OCI-LY1 (cell line): ENCODE measurements around the gene RHCE.
"Not testable (repeated sequence)": the region's sequence is repeated elsewhere in the genome, so short reads cannot be mapped to it uniquely, and the experiment has no call there.

Experiments used
- H2AFZ ChIP-seq: fragments of 200-600 bp; sonication (generic), shearing (Covaris generic); 2 replicates; pipeline ENCODE4 v1.6.0; 2014; ENCODE audit warnings: antibody characterized with exemption, mild to moderate bottlenecking, low read length
- H3F3A ChIP-seq: fragments of 200-600 bp; sonication (generic), shearing (Covaris generic); 2 replicates; pipeline ENCODE4 v1.6.0; 2014; ENCODE audit warnings: mild to moderate bottlenecking, antibody characterized with exemption, low read length, moderate library complexity; ENCODE audit not compliant: insufficient read depth
- H3K27ac ChIP-seq: fragments of 200-600 bp; sonication (generic); 2 replicates; pipeline ENCODE4 v1.5.1; 2014; ENCODE audit warnings: low read length, mixed run types, mild to moderate bottlenecking, low read depth; ENCODE audit not compliant: poor library complexity, severe bottlenecking
- H3K27me3 ChIP-seq: fragments of 200-600 bp; sonication (generic); 2 replicates; pipeline ENCODE4 v1.6.0; 2014; ENCODE audit warnings: antibody characterized with exemption, mild to moderate bottlenecking, low read length, moderate library complexity; ENCODE audit not compliant: insufficient read depth
- H3K36me3 ChIP-seq: fragments of 200-600 bp; sonication (generic); 2 replicates; pipeline ENCODE4 v1.6.1; 2014; ENCODE audit warnings: mild to moderate bottlenecking, antibody characterized with exemption, low read length, moderate library complexity, mixed read lengths; ENCODE audit not compliant: insufficient read depth
- H3K4me1 ChIP-seq: fragments of 200-600 bp; sonication (generic); 2 replicates; pipeline ENCODE4 v1.5.1; 2014; ENCODE audit warnings: mild to moderate bottlenecking, low read length, moderate library complexity; ENCODE audit not compliant: insufficient read depth, severe bottlenecking
- H3K4me2 ChIP-seq: fragments of 200-600 bp; sonication (generic), shearing (Covaris generic); 2 replicates; pipeline ENCODE4 v1.6.1; 2014; ENCODE audit warnings: low read length
- H3K4me3 ChIP-seq: fragments of 200-600 bp; sonication (generic); 2 replicates; pipeline ENCODE4 v1.5.1; 2014; ENCODE audit warnings: low read length, low read depth, mild to moderate bottlenecking, mixed read lengths; ENCODE audit not compliant: poor library complexity, severe bottlenecking
- H3K79me2 ChIP-seq: fragments of 200-600 bp; shearing (Covaris generic); 2 replicates; pipeline ENCODE4 v1.6.1; 2016; ENCODE audit warnings: mixed run types, low read length, mixed read lengths; ENCODE audit not compliant: insufficient read depth
- H3K9ac ChIP-seq: fragments of 200-600 bp; sonication (generic), shearing (Covaris generic); 2 replicates; pipeline ENCODE4 v1.6.1; 2014; ENCODE audit warnings: mild to moderate bottlenecking, low read length, mixed read lengths
- H3K9me2 ChIP-seq: fragments of 200-600 bp; sonication (generic), shearing (Covaris generic); 2 replicates; pipeline ENCODE4 v1.6.1; 2014; ENCODE audit warnings: low read depth, mild to moderate bottlenecking, low read length, mixed read lengths
- H3K9me3 ChIP-seq: fragments of 200-600 bp; shearing (Covaris generic); 2 replicates; pipeline ENCODE4 v1.6.1; 2014; ENCODE audit warnings: low read length, mixed read lengths
- H4K20me1 ChIP-seq: fragments of 200-600 bp; sonication (generic), shearing (Covaris generic); 2 replicates; pipeline ENCODE4 v1.6.0; 2016; ENCODE audit warnings: mild to moderate bottlenecking, low read length; ENCODE audit not compliant: insufficient read depth
- CTCF ChIP-seq: fragments of 200-600 bp; sonication (generic), shearing (Covaris generic); IDR thresholded peaks from 2 replicates; pipeline ENCODE4 v1.5.1; 2017; ENCODE audit warnings: mild to moderate bottlenecking, antibody characterized with exemption, low read length, moderate library complexity, mixed read lengths
- EZH2 ChIP-seq: fragments of 200-600 bp; sonication (generic), shearing (Covaris generic); IDR thresholded peaks from 2 replicates; pipeline ENCODE4 v1.8.0; 2017; ENCODE audit warnings: borderline replicate concordance, mixed run types, mild to moderate bottlenecking, antibody characterized with exemption, low read length, moderate library complexity, mixed read lengths

RHCE gene

GRCh38 chr1:25428475-25429166, 8.0 kb upstream of the RHCE start:
- Histone ChIP-seq H3K4me2 (no peak overlapping the region), H3K27me3 (no peaks in the 10 kb centered on the region)
- no peak for TF ChIP-seq EZH2
- TF ChIP-seq CTCF = no peak

GRCh38 chr1:25427696-25428095, 7.1 kb upstream of the RHCE start:
- Histone ChIP-seq H3F3A (no peaks in the 10 kb centered on the region), H3K4me1 (peaks cover 17% of the 10 kb centered on the region), H4K20me1 (no peaks in the 10 kb centered on the region), H3K9ac (no peak overlapping the region), H3K9me3 (no peaks in the 10 kb centered on the region), H3K9me2 (no peaks in the 10 kb centered on the region), H3K27me3 (no peaks in the 10 kb centered on the region), H2AFZ (no peak overlapping the region), H3K4me3 (no peak overlapping the region), H3K79me2 (peaks cover 14% of the 10 kb centered on the region), H3K4me2 (no peak overlapping the region), H3K36me3 (no peaks in the 10 kb centered on the region), H3K27ac (no peak overlapping the region)
- TF ChIP-seq EZH2 (no peak), CTCF (no peak)

More at GRCh38 chr1:25428475-25429166, 8.0 kb upstream of the RHCE start:
- H3K9me3 ChIP-seq = no peaks in the 10 kb centered on the region
- H4K20me1 ChIP-seq = no peaks in the 10 kb centered on the region
- H3F3A ChIP-seq = no peaks in the 10 kb centered on the region
- no peak overlapping the region for H3K9ac ChIP-seq
- H3K36me3 ChIP-seq = no peaks in the 10 kb centered on the region
- no peak overlapping the region for H2AFZ ChIP-seq
- peaks cover 23% of the 10 kb centered on the region for H3K79me2 ChIP-seq
- peaks cover 27% of the 10 kb centered on the region for H3K4me1 ChIP-seq
- no peak overlapping the region for H3K4me3 ChIP-seq
- H3K9me2 ChIP-seq = no peaks in the 10 kb centered on the region
- H3K27ac ChIP-seq = no peak overlapping the region

GRCh38 chr1:25425098-25426085, 4.8 kb upstream of the RHCE start:
- H4K20me1 ChIP-seq = no peaks in the 10 kb centered on the region
- H3K4me3 ChIP-seq = no peak overlapping the region
- no peak overlapping the region for H3K4me2 ChIP-seq
- no peak overlapping the region for H3K9ac ChIP-seq
- no peak for TF ChIP-seq EZH2
- no peak for TF ChIP-seq CTCF
- H3K36me3 ChIP-seq = no peaks in the 10 kb centered on the region
- H3F3A ChIP-seq = no peaks in the 10 kb centered on the region
- no peaks in the 10 kb centered on the region for H3K27me3 ChIP-seq
- H2AFZ ChIP-seq = no peak overlapping the region
- no peaks in the 10 kb centered on the region for H3K9me2 ChIP-seq
- H3K27ac ChIP-seq = no peak overlapping the region
- H3K4me1 ChIP-seq = peaks cover 6% of the 10 kb centered on the region
- H3K79me2 ChIP-seq = no peaks in the 10 kb centered on the region
- no peaks in the 10 kb centered on the region for H3K9me3 ChIP-seq

GRCh38 chr1:25423206-25423605, 2.6 kb upstream of the RHCE start:
- H3K79me2 ChIP-seq, H3K9ac ChIP-seq, H3K4me2 ChIP-seq, H3F3A ChIP-seq, H3K9me3 ChIP-seq, H3K27me3 ChIP-seq, H4K20me1 ChIP-seq, H3K4me1 ChIP-seq, H2AFZ ChIP-seq, H3K27ac ChIP-seq, H3K4me3 ChIP-seq, H3K9me2 ChIP-seq, H3K36me3 ChIP-seq: not testable (repeated sequence)

- H3K9me3 ChIP-seq, H3K9ac ChIP-seq, H4K20me1 ChIP-seq, H3K4me2 ChIP-seq, H3F3A ChIP-seq, H3K9me2 ChIP-seq, H3K27ac ChIP-seq, H3K4me1 ChIP-seq, H2AFZ ChIP-seq, H3K27me3 ChIP-seq, H3K36me3 ChIP-seq, H3K4me3 ChIP-seq, H3K79me2 ChIP-seq: not testable (repeated sequence)
These were observed 1.3 kb downstream of the RHCE start for GRCh38 chr1:25419339-25419738.
